ENCODE results near the gene BAMBI.
A peak's percentile ranks its signal among the peaks of the same experiment; 100 is the strongest.

Gene BAMBI

GRCh38 chr10:28719789-28720436 lies 42.6 kb downstream of the BAMBI start:
- Histone ChIP-seq H3K27me3 (ENCODE audit: insufficient read depth, low read depth, severe bottlenecking) (peaks cover 3% of the 10 kb centered on the region), H3K9me3 (ENCODE audit: severe bottlenecking) (no peaks in the 10 kb centered on the region), H3K27ac (no peak overlapping the region), H3K4me3 (ENCODE audit: low read depth, low read length) (no peak overlapping the region), H3K36me3 (no peaks in the 10 kb centered on the region)
- DNase-seq: no peak
- no peak for TF ChIP-seq CTCF (IDR thresholded peaks at IDR 0.05; ENCODE audit: low read depth, low read length)

GRCh38 chr10:28721318-28721951 lies 44.1 kb downstream of the BAMBI start:
- Histone ChIP-seq H3K36me3 (no peaks in the 10 kb centered on the region), H3K27ac (no peak overlapping the region)
- no peak for DNase-seq

GRCh38 chr10:28722065-28722803 lies 44.9 kb downstream of the BAMBI start:
- DNase-seq: peak; percentile 9
- Histone ChIP-seq H3K27me3 (ENCODE audit: insufficient read depth, low read depth, severe bottlenecking) (peaks cover 3% of the 10 kb centered on the region), H3K27ac (no peak overlapping the region), H3K36me3 (no peaks in the 10 kb centered on the region), H3K9me3 (ENCODE audit: severe bottlenecking) (no peaks in the 10 kb centered on the region), H3K4me3 (ENCODE audit: low read depth, low read length) (peak overlapping the region; percentile 39)
- no peak for TF ChIP-seq CTCF (IDR thresholded peaks at IDR 0.05; ENCODE audit: low read depth, low read length)

More at GRCh38 chr10:28721318-28721951, 44.1 kb downstream of the BAMBI start:
- TF ChIP-seq CTCF (IDR thresholded peaks at IDR 0.05; ENCODE audit: low read depth, low read length): no peak
- H3K9me3 ChIP-seq (ENCODE audit: severe bottlenecking): no peaks in the 10 kb centered on the region
- H3K4me3 ChIP-seq (ENCODE audit: low read depth, low read length): no peak overlapping the region; the same call in 1 of the 2 replicates
- H3K27me3 ChIP-seq (ENCODE audit: insufficient read depth, low read depth, severe bottlenecking): peaks cover 3% of the 10 kb centered on the region

- Histone ChIP-seq H3K27ac (no peak overlapping the region), H3K36me3 (no peaks in the 10 kb centered on the region), H3K9me3 (ENCODE audit: severe bottlenecking) (no peaks in the 10 kb centered on the region), H3K27me3 (ENCODE audit: insufficient read depth, low read depth, severe bottlenecking) (no peaks in the 10 kb centered on the region), H3K4me3 (ENCODE audit: low read depth, low read length) (no peak overlapping the region)
- DNase-seq: no peak
- TF ChIP-seq CTCF (IDR thresholded peaks at IDR 0.05; ENCODE audit: low read depth, low read length): no peak
Measured at GRCh38 chr10:28728366-28728765, 51.0 kb downstream of the BAMBI start.

GRCh38 chr10:28730031-28730778 lies 52.9 kb downstream of the BAMBI start:
- Histone ChIP-seq H3K9me3 (ENCODE audit: severe bottlenecking) (no peaks in the 10 kb centered on the region), H3K36me3 (no peaks in the 10 kb centered on the region), H3K4me3 (ENCODE audit: low read depth, low read length) (no peak overlapping the region), H3K27ac (no peak overlapping the region), H3K27me3 (ENCODE audit: insufficient read depth, low read depth, severe bottlenecking) (no peaks in the 10 kb centered on the region)
- DNase-seq: no peak
- TF ChIP-seq CTCF (IDR thresholded peaks at IDR 0.05; ENCODE audit: low read depth, low read length): no peak
